ENCODE results near the gene C11orf71. TPM values are rescaled to one million over a fixed set of nuclear protein-coding genes. Genes with fewer than 3 reads are reported as not detected.

Gene C11orf71
- total and polyA plus RNA-seq, 9 of the 15 experiments (the other 6 are each of a cell fraction or from before 2014, with no cell fraction given), result 2.9 to 15.1 (median 9.1) TPM

DNA sequence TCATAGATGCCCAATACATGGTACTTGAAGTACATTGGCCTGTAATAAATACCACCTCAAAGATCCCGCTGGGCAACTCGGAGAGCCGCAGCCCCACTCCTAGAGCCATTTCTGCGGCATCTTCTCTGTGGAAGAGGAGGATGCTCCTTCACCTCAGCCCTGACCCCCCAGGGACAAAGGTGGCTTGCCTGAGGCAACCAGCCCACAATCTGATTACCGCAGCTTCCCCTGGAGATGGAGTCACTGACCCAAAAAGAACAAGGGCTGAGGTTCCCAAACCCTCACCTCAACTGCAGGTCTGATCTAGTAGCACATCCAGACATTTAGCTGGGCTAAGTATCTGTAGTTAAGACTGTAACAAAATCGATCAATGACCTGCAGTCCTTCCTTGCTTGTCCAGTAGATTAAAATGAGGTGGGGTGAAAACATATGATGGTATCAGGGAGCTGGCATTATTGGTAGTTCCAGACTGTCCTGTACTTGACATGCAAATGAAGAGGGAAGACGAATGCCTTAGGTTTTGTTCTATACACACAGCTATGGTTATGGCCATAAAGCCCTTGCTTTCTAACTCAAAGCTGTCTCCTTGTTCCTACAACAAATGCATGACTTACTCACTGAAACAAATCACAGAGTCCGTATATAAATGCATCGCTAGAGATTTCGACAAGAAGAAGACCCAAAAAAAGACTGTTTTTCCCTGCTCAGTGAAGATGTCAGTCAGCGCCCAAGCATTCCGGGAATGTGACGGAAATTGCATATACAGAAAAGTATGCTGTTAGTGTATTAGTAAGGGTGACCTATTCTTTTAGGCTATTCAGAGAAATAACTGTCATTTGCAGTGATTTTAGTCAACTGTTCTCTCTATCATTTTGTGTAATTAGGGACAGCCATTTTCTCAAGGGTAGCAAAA is 33.7 kb downstream of the C11orf71 start:
- Histone ChIP-seq H3K27me3 (ENCODE audit: control insufficient read depth in 2 of 2, insufficient read depth in 2 of 2, low read length in 2 of 2) (peaks cover 22 to 27% of the 10 kb centered on the region in 2 experiments), H3K9me3 (replicated peaks; ENCODE audit: control insufficient read depth, insufficient read depth, low read depth, low read length) (no peaks in the 10 kb centered on the region), H3K9me1 (ENCODE audit: control insufficient read depth, insufficient read depth, low read length) (no peaks in the 10 kb centered on the region), H3K4me3 (no peak overlapping the region), H3K4me1 (replicated peaks in 1 of 2; ENCODE audit: control insufficient read depth in 2 of 2, insufficient read depth in 2 of 2, low read length in 2 of 2) (no peaks in the 10 kb centered on the region), H4K20me1 (replicated peaks; ENCODE audit: control insufficient read depth, insufficient read depth, low read length) (no peaks in the 10 kb centered on the region), H3K27ac (ENCODE audit: extremely low read depth, low read depth, low read length) (no peak overlapping the region), H3K79me2 (ENCODE audit: control insufficient read depth, insufficient read depth, low read length) (no peaks in the 10 kb centered on the region), H2AFZ (ENCODE audit: low read depth, low read length) (no peak overlapping the region), H3K36me3 (ENCODE audit: control insufficient read depth, insufficient read depth, low read length) (no peaks in the 10 kb centered on the region), H3K9ac (ENCODE audit: insufficient read depth in 1 of 2, low read depth in 2 of 2, low read length in 2 of 2) (no peak overlapping the region), H3K4me2 (ENCODE audit: insufficient read depth, low read length) (no peak overlapping the region)
- intact Hi-C loops (cut with micrococcal nuclease), result no loop called here
- ATAC-seq (no peak), FAIRE-seq (no peak), DNase-seq (ENCODE audit: extremely low read depth in 1 of 4, low spot score in 3 of 4) (no peak)
- 0% methylated on average over 13 of the region's 13 CpGs for WGBS (ENCODE audit: insufficient coverage, low coverage, missing lambda C conversion rate)
- CTCF ChIA-PET (ENCODE audit: low intra/inter-chr PET ratio), result no interaction called here
- TF ChIP-seq ZNF766 (CRISPR knock-in tag; conservative IDR thresholded peaks at IDR 0.05) (no peak), ESRRB (CRISPR knock-in tag; IDR thresholded peaks at IDR 0.05; ENCODE audit: borderline replicate concordance) (no peak), GTF2F1 (IDR thresholded peaks at IDR 0.05; ENCODE audit: low read depth, low read length) (no peak), ZFP91 (CRISPR knock-in tag; IDR thresholded peaks at IDR 0.05) (no peak), ILF3 (IDR thresholded peaks at IDR 0.05; ENCODE audit: borderline replicate concordance) (no peak), ZBED1 (IDR thresholded peaks at IDR 0.05) (no peak), HOMEZ (CRISPR knock-in tag; IDR thresholded peaks at IDR 0.05) (no peak), FOXK1 (CRISPR knock-in tag; IDR thresholded peaks at IDR 0.05; ENCODE audit: borderline replicate concordance) (no peak), HDGF (IDR thresholded peaks at IDR 0.05) (no peak), TARDBP (IDR thresholded peaks at IDR 0.05) (no peak)
- TF ChIP-seq, protein P1, sequence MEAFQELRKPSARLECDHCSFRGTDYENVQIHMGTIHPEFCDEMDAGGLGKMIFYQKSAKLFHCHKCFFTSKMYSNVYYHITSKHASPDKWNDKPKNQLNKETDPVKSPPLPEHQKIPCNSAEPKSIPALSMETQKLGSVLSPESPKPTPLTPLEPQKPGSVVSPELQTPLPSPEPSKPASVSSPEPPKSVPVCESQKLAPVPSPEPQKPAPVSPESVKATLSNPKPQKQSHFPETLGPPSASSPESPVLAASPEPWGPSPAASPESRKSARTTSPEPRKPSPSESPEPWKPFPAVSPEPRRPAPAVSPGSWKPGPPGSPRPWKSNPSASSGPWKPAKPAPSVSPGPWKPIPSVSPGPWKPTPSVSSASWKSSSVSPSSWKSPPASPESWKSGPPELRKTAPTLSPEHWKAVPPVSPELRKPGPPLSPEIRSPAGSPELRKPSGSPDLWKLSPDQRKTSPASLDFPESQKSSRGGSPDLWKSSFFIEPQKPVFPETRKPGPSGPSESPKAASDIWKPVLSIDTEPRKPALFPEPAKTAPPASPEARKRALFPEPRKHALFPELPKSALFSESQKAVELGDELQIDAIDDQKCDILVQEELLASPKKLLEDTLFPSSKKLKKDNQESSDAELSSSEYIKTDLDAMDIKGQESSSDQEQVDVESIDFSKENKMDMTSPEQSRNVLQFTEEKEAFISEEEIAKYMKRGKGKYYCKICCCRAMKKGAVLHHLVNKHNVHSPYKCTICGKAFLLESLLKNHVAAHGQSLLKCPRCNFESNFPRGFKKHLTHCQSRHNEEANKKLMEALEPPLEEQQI (IDR thresholded peaks at IDR 0.05), result no peak
- POLR2A ChIA-PET, result interaction anchor here (1.4 kb wide), 1 partner anchor 22 kb away, joined by 5 read pairs; no protein-coding TSS in a partner anchor
- in situ Hi-C loops (cut with MboI), result no loop called here
- no TSS peak for BruUV-seq (replicated peaks)
